Kidney epithelial cell (primary cell): ENCODE results near the gene TEX29. TPM values are rescaled to one million over a fixed set of nuclear protein-coding genes. Genes with fewer than 3 reads are reported as not detected.

Experiments used
- DNase-seq: peaks from one replicate; pipeline ENCODE4 v3.0.0-alpha.2; 2010; ENCODE audit warnings: low read depth
- H3K27me3 ChIP-seq: 2 replicates; pipeline ENCODE4 v1.6.0; 2011; ENCODE audit warnings: low read length; ENCODE audit not compliant: control insufficient read depth, insufficient read depth
- H3K36me3 ChIP-seq: 2 replicates; pipeline ENCODE4 v1.5.1; 2011; ENCODE audit warnings: low read length; ENCODE audit not compliant: control insufficient read depth, insufficient read depth
- H3K4me3 ChIP-seq: 2 replicates; pipeline ENCODE4 v1.5.1; 2011; ENCODE audit warnings: low read depth, mild to moderate bottlenecking, control low read depth, low read length
- total RNA-seq: library from RNA; depleted of rRNA; stranded (reverse); fragments of >200 nt; gene quantifications from 2 replicates; pipeline ENCODE4 v1.2.3, GENCODE V29; 2015
- TF ChIP-seq, protein P1 (sequence below): IDR thresholded peaks from 2 replicates; pipeline ENCODE4 v1.5.1; 2011; ENCODE audit warnings: mild to moderate bottlenecking, moderate library complexity, low read length, control low read depth, inconsistent platforms; ENCODE audit not compliant: insufficient read depth, poor library complexity, severe bottlenecking

Gene TEX29
- total RNA-seq, 1 donor from 2014 or later, result not detected

DNA sequence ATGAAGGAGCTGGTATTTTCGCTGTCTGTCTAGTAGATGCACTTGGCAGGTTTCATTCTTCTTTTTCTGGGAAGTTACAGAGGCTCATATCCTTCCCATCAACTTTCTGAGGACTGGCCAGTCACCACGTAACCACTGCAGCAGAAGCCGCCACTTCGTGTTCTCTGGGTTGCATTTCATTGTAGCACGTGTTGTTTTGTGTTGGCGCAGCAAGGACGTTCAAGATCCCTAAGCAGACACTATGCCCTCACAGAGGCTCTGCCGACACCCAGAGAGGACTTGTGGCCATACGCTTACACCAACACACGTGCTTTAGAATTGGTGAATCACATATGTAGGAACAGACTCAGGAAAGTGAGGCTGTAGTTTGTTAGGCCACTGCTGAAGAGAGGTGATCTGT is 42.2 kb upstream of the TEX29 start:
- DNase-seq, result no peak
- TF ChIP-seq, protein P1, sequence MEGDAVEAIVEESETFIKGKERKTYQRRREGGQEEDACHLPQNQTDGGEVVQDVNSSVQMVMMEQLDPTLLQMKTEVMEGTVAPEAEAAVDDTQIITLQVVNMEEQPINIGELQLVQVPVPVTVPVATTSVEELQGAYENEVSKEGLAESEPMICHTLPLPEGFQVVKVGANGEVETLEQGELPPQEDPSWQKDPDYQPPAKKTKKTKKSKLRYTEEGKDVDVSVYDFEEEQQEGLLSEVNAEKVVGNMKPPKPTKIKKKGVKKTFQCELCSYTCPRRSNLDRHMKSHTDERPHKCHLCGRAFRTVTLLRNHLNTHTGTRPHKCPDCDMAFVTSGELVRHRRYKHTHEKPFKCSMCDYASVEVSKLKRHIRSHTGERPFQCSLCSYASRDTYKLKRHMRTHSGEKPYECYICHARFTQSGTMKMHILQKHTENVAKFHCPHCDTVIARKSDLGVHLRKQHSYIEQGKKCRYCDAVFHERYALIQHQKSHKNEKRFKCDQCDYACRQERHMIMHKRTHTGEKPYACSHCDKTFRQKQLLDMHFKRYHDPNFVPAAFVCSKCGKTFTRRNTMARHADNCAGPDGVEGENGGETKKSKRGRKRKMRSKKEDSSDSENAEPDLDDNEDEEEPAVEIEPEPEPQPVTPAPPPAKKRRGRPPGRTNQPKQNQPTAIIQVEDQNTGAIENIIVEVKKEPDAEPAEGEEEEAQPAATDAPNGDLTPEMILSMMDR, result no peak
- Histone ChIP-seq H3K4me3 (no peak overlapping the region), H3K27me3 (no peaks in the 10 kb centered on the region), H3K36me3 (no peaks in the 10 kb centered on the region)

DNA sequence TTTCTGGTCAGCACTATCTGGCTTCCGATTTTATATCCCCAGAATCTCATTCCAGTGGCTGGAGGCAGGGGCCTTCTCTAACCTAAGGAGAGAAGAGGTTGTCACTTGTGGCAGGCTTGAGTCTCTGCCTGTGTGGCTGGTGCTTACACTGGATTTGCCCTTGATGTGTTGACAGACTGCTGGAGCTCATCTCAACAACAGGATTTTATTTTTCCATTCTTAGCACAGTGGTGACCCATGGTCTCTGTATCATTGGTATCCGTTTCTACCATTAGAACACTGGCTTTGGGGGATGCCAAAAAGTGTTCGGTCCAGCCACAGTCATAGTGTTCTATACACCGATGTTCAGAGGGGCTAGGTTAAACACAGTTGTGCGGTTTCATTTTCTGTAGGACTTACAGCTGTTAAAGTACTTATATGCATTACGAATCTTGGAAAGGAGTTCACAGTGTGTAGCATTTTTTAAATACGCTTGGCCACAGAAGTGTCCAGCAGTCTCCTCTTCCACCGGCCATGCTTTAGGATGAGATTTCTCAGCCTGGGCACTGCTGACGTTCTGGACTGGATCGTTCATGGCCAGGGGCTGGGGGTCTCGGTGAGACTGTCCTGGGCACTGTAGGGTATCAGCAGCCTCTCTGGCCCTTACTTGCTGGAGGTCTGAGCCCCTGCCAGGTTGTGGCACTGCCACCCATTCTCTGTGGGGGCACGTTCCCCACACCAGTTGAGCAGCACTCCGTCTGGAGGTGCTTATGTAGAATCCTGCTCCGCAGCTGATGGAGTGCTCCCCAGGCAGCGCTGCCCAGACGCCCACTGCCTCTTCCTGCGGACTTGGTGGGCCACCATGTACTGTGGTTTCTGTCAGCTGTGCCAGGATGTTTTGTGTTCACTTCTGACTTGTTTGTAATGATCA is 41.4 kb upstream of the TEX29 start:
- no peaks in the 10 kb centered on the region for H3K27me3 ChIP-seq
- TF ChIP-seq, protein P1, result no peak
- H3K4me3 ChIP-seq, result no peak overlapping the region
- no peaks in the 10 kb centered on the region for H3K36me3 ChIP-seq
- DNase-seq, result no peak

DNA sequence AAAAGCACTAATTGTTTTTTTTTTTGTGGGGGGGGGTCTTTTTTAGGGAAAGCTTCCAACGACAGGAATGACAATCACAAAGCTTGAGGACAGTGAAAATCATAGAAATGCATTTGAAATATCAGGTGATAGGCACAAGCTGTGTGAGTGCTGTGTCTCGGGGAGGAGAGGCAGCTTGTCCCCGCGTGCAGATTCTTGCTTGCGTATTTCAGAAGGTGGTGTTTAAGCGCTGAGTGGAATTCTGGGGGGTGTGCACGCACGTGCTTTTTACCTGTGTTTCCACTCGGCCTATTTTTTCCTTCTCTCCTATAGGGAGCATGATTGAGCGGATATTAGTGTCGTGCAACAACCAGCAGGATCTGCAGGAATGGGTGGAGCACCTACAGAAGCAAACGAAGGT is 40.2 kb upstream of the TEX29 start:
- no peak for DNase-seq
- Histone ChIP-seq H3K36me3 (no peaks in the 10 kb centered on the region), H3K27me3 (no peaks in the 10 kb centered on the region), H3K4me3 (no peak overlapping the region)
- TF ChIP-seq, protein P1, result no peak

DNA sequence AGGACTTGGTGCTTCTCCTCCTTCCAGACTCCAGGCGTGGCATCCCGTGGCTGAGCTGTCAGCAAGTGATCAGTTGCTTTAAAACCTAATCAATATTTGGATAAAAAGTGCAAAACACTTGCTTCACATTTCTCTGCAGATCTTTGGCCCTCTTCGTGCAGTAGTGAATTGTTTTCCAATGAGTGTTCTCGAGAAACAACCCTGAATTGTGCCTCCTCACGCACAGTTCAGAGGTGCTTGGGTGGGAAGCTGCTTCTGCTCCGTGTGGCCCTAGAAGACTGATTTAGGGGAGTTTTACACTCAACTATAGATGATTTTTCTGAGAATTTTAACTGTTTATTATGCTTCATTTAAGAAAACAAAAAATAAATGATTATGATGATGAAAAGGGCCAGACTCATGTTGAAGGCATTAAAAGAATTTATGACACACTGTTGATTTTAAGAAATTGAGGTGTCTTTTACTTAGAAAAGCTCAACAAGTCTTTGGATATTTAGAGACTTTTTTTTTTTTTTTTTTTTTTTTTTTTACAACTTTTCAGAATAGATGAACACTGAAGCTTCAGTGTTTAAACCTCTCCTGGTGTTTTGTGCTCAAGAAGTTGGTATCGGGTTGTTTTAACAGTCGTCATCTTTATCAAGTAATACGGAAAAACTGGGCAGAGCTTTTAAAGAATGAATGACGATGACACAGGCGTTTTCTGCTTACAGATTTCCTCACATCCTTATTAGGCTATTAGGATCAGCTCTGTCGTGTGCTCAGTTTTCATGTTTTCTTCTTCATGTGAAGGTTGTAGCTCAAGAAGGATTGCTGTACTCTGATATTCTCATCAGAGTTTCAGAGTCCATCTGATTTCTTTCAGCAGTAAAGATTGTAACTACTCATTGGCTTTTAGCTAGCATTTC is 39.5 kb upstream of the TEX29 start:
- no peaks in the 10 kb centered on the region for H3K36me3 ChIP-seq
- no peaks in the 10 kb centered on the region for H3K27me3 ChIP-seq
- TF ChIP-seq, protein P1, result no peak
- DNase-seq, result no peak
- no peak overlapping the region for H3K4me3 ChIP-seq

DNA sequence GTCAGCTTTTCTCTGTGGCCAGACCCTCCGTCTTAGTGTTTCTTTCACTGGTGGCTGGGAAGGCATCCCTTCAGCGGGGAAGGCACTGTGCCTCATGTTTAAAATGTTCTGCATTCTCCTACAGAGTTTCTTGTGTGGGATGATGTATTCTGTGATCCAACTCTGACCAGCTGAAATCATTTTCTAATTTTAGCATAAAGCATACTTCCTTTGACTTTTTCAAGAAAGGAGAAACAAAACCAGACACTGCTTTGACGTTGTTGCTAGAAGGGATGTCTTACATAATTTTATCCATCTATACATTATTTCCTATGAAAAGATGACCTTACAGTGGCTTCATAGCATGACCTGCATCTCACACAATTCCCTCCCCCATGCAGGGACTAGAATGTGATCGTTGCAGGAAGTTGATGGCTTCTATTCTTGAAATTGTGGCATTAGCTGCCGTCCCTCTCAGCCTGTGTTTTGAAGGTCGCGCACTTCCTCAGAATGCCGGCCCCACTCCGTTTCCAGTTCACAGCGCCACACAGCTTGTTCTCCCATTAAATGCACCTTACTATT is 38.6 kb upstream of the TEX29 start:
- no peaks in the 10 kb centered on the region for H3K36me3 ChIP-seq
- TF ChIP-seq, protein P1, result no peak
- DNase-seq, result no peak
- H3K4me3 ChIP-seq, result no peak overlapping the region
- no peaks in the 10 kb centered on the region for H3K27me3 ChIP-seq
